ENCODE results near the gene GAP43.

Gene GAP43

GRCh38 chr3:115768661-115769060, 145.4 kb downstream of the GAP43 start:
- no peak for DNase-seq

All from T-helper 9 cell (primary cell).